ENCODE measurements around the gene ATXN10. TPM values are rescaled to one million over a fixed set of nuclear protein-coding genes. Genes with fewer than 3 reads are reported as not detected.

The ATXN10 gene
- total and polyA plus RNA-seq, 2 of the 8 experiments (the other 6 are each of a cell fraction or from before 2014, with no cell fraction given), result 134 to 210 TPM

DNA sequence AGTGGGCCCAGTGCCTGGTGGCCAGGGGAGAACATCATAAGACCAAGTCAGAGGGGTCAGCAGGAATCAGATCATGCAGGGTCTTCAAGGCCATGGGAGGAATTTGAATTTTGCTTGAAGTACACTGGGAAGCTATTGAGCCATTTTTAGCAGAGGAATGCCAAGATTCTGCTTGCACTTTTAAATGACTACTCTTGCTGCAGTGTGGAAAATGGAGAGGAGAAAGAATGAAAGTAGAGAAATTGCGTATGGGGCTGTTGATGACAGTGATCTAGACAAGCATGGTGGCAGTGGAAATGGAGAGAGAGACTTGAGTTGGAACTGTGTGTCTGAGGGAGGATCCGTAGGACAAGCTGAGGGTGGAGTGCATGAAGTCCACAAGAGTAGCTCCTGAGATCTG is 177.3 kb downstream of the ATXN10 start:
- Histone ChIP-seq H4K91ac (replicated peaks; ENCODE audit: insufficient read length, low read length) (no peak overlapping the region), H3K4ac (replicated peaks; ENCODE audit: insufficient read length, low read depth, low read length) (no peak overlapping the region), H3K4me3 (ENCODE audit: extremely low read depth in 1 of 4, insufficient read depth in 2 of 4, low read depth in 3 of 4, low read length in 4 of 4) (no peak overlapping the region), H3K14ac (ENCODE audit: insufficient read length) (no peak overlapping the region), H2BK5ac (ENCODE audit: low read depth, low read length) (no peak overlapping the region), H2BK20ac (ENCODE audit: low read length) (no peak overlapping the region), H3K9me3 (ENCODE audit: insufficient read depth in 2 of 2, low read depth in 1 of 2, low read length in 1 of 2) (peaks cover 0 to 8% of the 10 kb centered on the region in 2 experiments; a peak in 2 of 4 replicates), H3K36me3 (ENCODE audit: control insufficient read depth in 2 of 4, insufficient read depth in 4 of 4, low read length in 3 of 4) (peaks cover 0 to 17% (median 7%) of the 10 kb centered on the region in 4 experiments; a peak in 7 of 8 replicates), H2BK12ac (ENCODE audit: low read depth, low read length) (no peak overlapping the region), H4K20me1 (replicated peaks in 1 of 2; ENCODE audit: control insufficient read depth in 1 of 2, insufficient read depth in 2 of 2, low read length in 2 of 2) (no peaks in the 10 kb centered on the region), H2AK5ac (ENCODE audit: low read depth, low read length) (no peak overlapping the region), H3K56ac (replicated peaks; ENCODE audit: insufficient read length, low read depth, low read length) (no peak overlapping the region), H3K4me2 (ENCODE audit: insufficient read depth in 1 of 2, low read depth in 2 of 2, low read length in 2 of 2) (no peak overlapping the region), H3K9ac (replicated peaks in 1 of 4; ENCODE audit: extremely low read depth in 1 of 4, low read depth in 3 of 4, low read length in 3 of 4) (no peak overlapping the region), H3K79me2 (ENCODE audit: control insufficient read depth in 1 of 2, insufficient read depth in 2 of 2, low read length in 2 of 2) (no peaks in the 10 kb centered on the region), H3K18ac (ENCODE audit: extremely low read depth, low read length) (no peak overlapping the region), H3K27me3 (replicated peaks in 1 of 4; ENCODE audit: control insufficient read depth in 3 of 4, extremely low read depth in 1 of 4, insufficient read depth in 3 of 4, low read length in 3 of 4) (no peaks in the 10 kb centered on the region), H3K4me1 (replicated peaks in 1 of 4; ENCODE audit: control insufficient read depth in 3 of 4, insufficient read depth in 4 of 4, low read length in 3 of 4) (peaks cover 4 to 16% (median 8%) of the 10 kb centered on the region in 4 experiments; a peak in 6 of 7 replicates), H4K5ac (ENCODE audit: insufficient read length, low read depth, low read length) (no peak overlapping the region), H3K27ac (ENCODE audit: low read depth, low read length) (no peak overlapping the region), H2AFZ (ENCODE audit: low read length) (no peak overlapping the region), H3K79me1 (ENCODE audit: low read depth, low read length) (no peaks in the 10 kb centered on the region), H2BK120ac (replicated peaks; ENCODE audit: low read depth, low read length) (no peak overlapping the region), H3K23ac (ENCODE audit: insufficient read length) (no peak overlapping the region), H3K23me2 (ENCODE audit: low read depth, low read length) (no peaks in the 10 kb centered on the region), H4K8ac (ENCODE audit: extremely low read depth, insufficient read depth, low read length) (no peak overlapping the region), H2BK15ac (ENCODE audit: low read length) (no peak overlapping the region)
- POLR2A ChIA-PET (ENCODE audit: partially characterized antibody), result no interaction called here
- CTCF ChIA-PET (ENCODE audit: partially characterized antibody), result interaction anchor here (3.1 kb wide), 1 partner anchor 15 kb away, joined by 12 read pairs; no protein-coding TSS in a partner anchor
- DNase-seq (ENCODE audit: low read depth in 1 of 2, low spot score in 2 of 2), result no peak
- 91 to 100% methylated on average over 1 to 2 of the region's 2 CpGs for WGBS, 2 experiments (ENCODE audit: extremely low coverage in 1 of 2, insufficient coverage in 1 of 2, insufficient read length in 1 of 2, insufficient replicate concordance in 2 of 2, low coverage in 1 of 2, low lambda C conversion rate in 2 of 2, missing lambda C conversion rate in 1 of 2)
- FAIRE-seq, result no peak
- TF ChIP-seq CHD2 (IDR thresholded peaks at IDR 0.05; ENCODE audit: low read length), result no peak
- TF ChIP-seq PHF8 (conservative IDR thresholded peaks at IDR 0.05; ENCODE audit: low read depth, low read length), result no peak
- TF ChIP-seq BCL11A (IDR thresholded peaks at IDR 0.05; ENCODE audit: low read depth in 2 of 2, low read length in 2 of 2), result no peak
- TF ChIP-seq BACH1 (IDR thresholded peaks at IDR 0.05; ENCODE audit: low read length), result no peak
- no peak for TF ChIP-seq CBX5 (IDR thresholded peaks at IDR 0.05; ENCODE audit: low read depth, low read length)
- no peak for TF ChIP-seq RBBP5 (IDR thresholded peaks at IDR 0.05; ENCODE audit: borderline replicate concordance, low read depth, low read length)
- no peak for TF ChIP-seq ZNF274 (IDR thresholded peaks at IDR 0.05; ENCODE audit: borderline replicate concordance, extremely low read depth, low read length)
- no peak for TF ChIP-seq SP2 (IDR thresholded peaks at IDR 0.05; ENCODE audit: low read length)
- TF ChIP-seq NANOG (IDR thresholded peaks at IDR 0.05; ENCODE audit: insufficient read depth, low read depth, low read length, poor library complexity, severe bottlenecking), result no peak
- TF ChIP-seq EP300 (IDR thresholded peaks at IDR 0.05; ENCODE audit: borderline replicate concordance in 1 of 2, low read depth in 2 of 2, low read length in 2 of 2), result no peak
- no peak for TF ChIP-seq SIRT6 (IDR thresholded peaks at IDR 0.05; ENCODE audit: low read length)
- no peak for TF ChIP-seq KDM5A (IDR thresholded peaks at IDR 0.05; ENCODE audit: low read length)
- TF ChIP-seq HDAC2 (IDR thresholded peaks at IDR 0.05; ENCODE audit: borderline replicate concordance in 1 of 2, low read depth in 2 of 2, low read length in 2 of 2), result no peak
- no peak for TF ChIP-seq POLR2AphosphoS5 (IDR thresholded peaks at IDR 0.05; ENCODE audit: low read depth, low read length)

All from H1 (cell line).